MCF 10A (cell line): ENCODE measurements around the gene RER1. TPM values are rescaled to one million over a fixed set of nuclear protein-coding genes. Genes with fewer than 3 reads are reported as not detected.

Experiments used
- BruUV-seq: library from RNA; stranded (reverse); fragments of 400-500 nt; replicated peaks from 2 replicates; lab custom pipeline; 2021; lab: Mats Ljungman, UMichigan
- CTCF ChIA-PET: fragments of 300-600 bp; sonication (Branson Sonifier 250); formaldehyde crosslinking; extraction: SDS; loops from one replicate; lab custom pipeline; 2021; ENCODE audit warnings: antibody characterized with exemption, inconsistent platforms; lab: Yijun Ruan, JAX
- POLR2A ChIA-PET: fragments of 300-600, 350-650 bp; sonication (Branson Sonifier 250); formaldehyde crosslinking; extraction: SDS; loops from one replicate; lab custom pipeline; 2020; ENCODE audit warnings: antibody characterized with exemption, inconsistent platforms; lab: Yijun Ruan, JAX
- DNase-seq: peaks from one replicate; pipeline ENCODE4 v3.0.0-alpha.2; 2018; ENCODE audit not compliant: unreplicated experiment
- H3K27ac Mint-ChIP-seq: one replicate; pipeline ENCODE4 v1.8.0; 2022; ENCODE audit warnings: mild to moderate bottlenecking, low read depth, mixed read lengths; ENCODE audit not compliant: unreplicated experiment
- H3K27me3 Mint-ChIP-seq: one replicate; pipeline ENCODE4 v1.8.0; 2022; ENCODE audit warnings: mixed read lengths; ENCODE audit not compliant: insufficient read depth, unreplicated experiment
- H3K36me3 Mint-ChIP-seq: one replicate; pipeline ENCODE4 v1.8.0; 2022; ENCODE audit warnings: mild to moderate bottlenecking, moderate library complexity, mixed read lengths; ENCODE audit not compliant: insufficient read depth, unreplicated experiment
- H3K4me1 Mint-ChIP-seq: one replicate; pipeline ENCODE4 v1.8.0; 2022; ENCODE audit warnings: mixed read lengths; ENCODE audit not compliant: insufficient read depth, unreplicated experiment
- H3K4me3 Mint-ChIP-seq: one replicate; pipeline ENCODE4 v1.8.0; 2022; ENCODE audit warnings: mild to moderate bottlenecking, moderate library complexity, mixed read lengths; ENCODE audit not compliant: unreplicated experiment
- H3K9me3 Mint-ChIP-seq: one replicate; pipeline ENCODE4 v1.8.0; 2022; ENCODE audit warnings: mixed read lengths; ENCODE audit not compliant: unreplicated experiment
- CTCF ChIP-seq: fragments of 200-600 bp; IDR thresholded peaks from one replicate; pipeline ENCODE4 v1.8.0; 2022; ENCODE audit warnings: antibody characterized with exemption, mild to moderate bottlenecking; ENCODE audit not compliant: unreplicated experiment
- intact Hi-C: fragments of 100-400 bp; cut with micrococcal nuclease; formaldehyde crosslinking; loops from 2 replicates; pipeline ENCODE4 v1.14.1; 2022
- total RNA-seq: library from RNA; stranded (reverse); gene quantifications from 2 replicates; pipeline ENCODE4 v1.2.3, GENCODE V29; 2022

Gene RER1
- total RNA-seq, 1 experiment from 2014 or later: 172 TPM

- Mint-ChIP-seq H3K9me3 (no peaks in the 10 kb centered on the region), H3K27ac (no peak overlapping the region), H3K27me3 (no peaks in the 10 kb centered on the region), H3K36me3 (peaks cover 17% of the 10 kb centered on the region), H3K4me1 (no peaks in the 10 kb centered on the region), H3K4me3 (no peak overlapping the region)
- CTCF ChIA-PET: interaction anchor here (0.6 to 1.0 kb wide), 2 partner anchors 8 to 169 kb away, joined by 3 to 5 read pairs; no protein-coding TSS in a partner anchor
- TF ChIP-seq CTCF: no peak
- DNase-seq: peak; percentile 20
- BruUV-seq: no TSS peak
- intact Hi-C loops: no loop called here
- POLR2A ChIA-PET: no interaction called here
Observed at GRCh38 chr1:2372551-2373490, 18.8 kb upstream of the RER1 start.

- Mint-ChIP-seq H3K27me3 (no peaks in the 10 kb centered on the region), H3K9me3 (no peaks in the 10 kb centered on the region), H3K36me3 (peaks cover 25% of the 10 kb centered on the region), H3K4me1 (no peaks in the 10 kb centered on the region), H3K4me3 (no peak overlapping the region), H3K27ac (no peak overlapping the region)
- TF ChIP-seq CTCF: no peak
- CTCF ChIA-PET: no interaction called here
- intact Hi-C loops: no loop called here
- no TSS peak for BruUV-seq
- POLR2A ChIA-PET: no interaction called here
- DNase-seq: no peak
Observed at GRCh38 chr1:2373551-2374251, 17.9 kb upstream of the RER1 start.

GRCh38 chr1:2374252-2375155, 17.1 kb upstream of the RER1 start:
- Mint-ChIP-seq H3K27me3 (no peaks in the 10 kb centered on the region), H3K27ac (no peak overlapping the region), H3K36me3 (peaks cover 25% of the 10 kb centered on the region), H3K4me3 (no peak overlapping the region), H3K9me3 (no peaks in the 10 kb centered on the region), H3K4me1 (no peaks in the 10 kb centered on the region)
- ChIA-PET CTCF (interaction anchor here (0.5 to 0.9 kb wide), 2 partner anchors 179 to 1003 kb away, joined by 4 to 5 read pairs; no protein-coding TSS in a partner anchor), POLR2A (no interaction called here)
- no peak for DNase-seq
- no TSS peak for BruUV-seq
- intact Hi-C loops: no loop called here
- no peak for TF ChIP-seq CTCF
